ENCODE data around the gene KCNMA1.

DNA sequence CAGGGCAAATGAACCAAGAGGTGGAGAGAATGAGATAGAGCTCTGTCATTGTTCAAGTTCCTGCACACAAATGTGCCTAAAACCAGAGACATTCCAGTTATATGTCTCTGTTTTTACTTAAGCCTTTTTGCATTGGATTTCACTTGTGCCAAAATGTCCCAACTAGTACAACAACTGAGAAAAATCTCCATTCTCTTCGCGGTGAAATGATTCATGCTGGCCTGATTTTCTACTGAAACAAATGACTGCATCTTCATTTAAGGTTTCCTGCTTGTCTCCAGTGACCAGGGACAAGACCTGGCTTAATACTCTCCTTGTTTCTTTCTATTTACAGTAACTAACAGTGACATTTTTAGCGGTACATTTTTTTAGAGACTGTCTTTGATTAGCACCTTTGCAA, 714.9 kb downstream of the KCNMA1 start:
- TF ChIP-seq POLR2AphosphoS5 (IDR thresholded peaks at IDR 0.05) = no peak
- TF ChIP-seq CTCF (IDR thresholded peaks at IDR 0.05) = no peak
